ENCODE data around the gene COL4A2.

COL4A2 gene

GRCh38 chr13:110421696-110422385, 114.8 kb downstream of the COL4A2 start:
- no peak overlapping the region for H3K27ac ChIP-seq
- no peak overlapping the region for H3K4me3 ChIP-seq (ENCODE audit: low read depth in 1 of 2, low read length in 1 of 2)
- H3K36me3 ChIP-seq = no peaks in the 10 kb centered on the region
- H3K4me1 ChIP-seq (ENCODE audit: control insufficient read depth in 1 of 2, insufficient read depth in 1 of 2, low read depth in 1 of 2, low read length in 1 of 2) = no peaks in the 10 kb centered on the region
- TF ChIP-seq, protein P1, sequence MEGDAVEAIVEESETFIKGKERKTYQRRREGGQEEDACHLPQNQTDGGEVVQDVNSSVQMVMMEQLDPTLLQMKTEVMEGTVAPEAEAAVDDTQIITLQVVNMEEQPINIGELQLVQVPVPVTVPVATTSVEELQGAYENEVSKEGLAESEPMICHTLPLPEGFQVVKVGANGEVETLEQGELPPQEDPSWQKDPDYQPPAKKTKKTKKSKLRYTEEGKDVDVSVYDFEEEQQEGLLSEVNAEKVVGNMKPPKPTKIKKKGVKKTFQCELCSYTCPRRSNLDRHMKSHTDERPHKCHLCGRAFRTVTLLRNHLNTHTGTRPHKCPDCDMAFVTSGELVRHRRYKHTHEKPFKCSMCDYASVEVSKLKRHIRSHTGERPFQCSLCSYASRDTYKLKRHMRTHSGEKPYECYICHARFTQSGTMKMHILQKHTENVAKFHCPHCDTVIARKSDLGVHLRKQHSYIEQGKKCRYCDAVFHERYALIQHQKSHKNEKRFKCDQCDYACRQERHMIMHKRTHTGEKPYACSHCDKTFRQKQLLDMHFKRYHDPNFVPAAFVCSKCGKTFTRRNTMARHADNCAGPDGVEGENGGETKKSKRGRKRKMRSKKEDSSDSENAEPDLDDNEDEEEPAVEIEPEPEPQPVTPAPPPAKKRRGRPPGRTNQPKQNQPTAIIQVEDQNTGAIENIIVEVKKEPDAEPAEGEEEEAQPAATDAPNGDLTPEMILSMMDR (IDR thresholded peaks at IDR 0.05) = no peak
- H3K27me3 ChIP-seq = peaks cover 99% of the 10 kb centered on the region
- no peaks in the 10 kb centered on the region for H3K9me3 ChIP-seq

DNA sequence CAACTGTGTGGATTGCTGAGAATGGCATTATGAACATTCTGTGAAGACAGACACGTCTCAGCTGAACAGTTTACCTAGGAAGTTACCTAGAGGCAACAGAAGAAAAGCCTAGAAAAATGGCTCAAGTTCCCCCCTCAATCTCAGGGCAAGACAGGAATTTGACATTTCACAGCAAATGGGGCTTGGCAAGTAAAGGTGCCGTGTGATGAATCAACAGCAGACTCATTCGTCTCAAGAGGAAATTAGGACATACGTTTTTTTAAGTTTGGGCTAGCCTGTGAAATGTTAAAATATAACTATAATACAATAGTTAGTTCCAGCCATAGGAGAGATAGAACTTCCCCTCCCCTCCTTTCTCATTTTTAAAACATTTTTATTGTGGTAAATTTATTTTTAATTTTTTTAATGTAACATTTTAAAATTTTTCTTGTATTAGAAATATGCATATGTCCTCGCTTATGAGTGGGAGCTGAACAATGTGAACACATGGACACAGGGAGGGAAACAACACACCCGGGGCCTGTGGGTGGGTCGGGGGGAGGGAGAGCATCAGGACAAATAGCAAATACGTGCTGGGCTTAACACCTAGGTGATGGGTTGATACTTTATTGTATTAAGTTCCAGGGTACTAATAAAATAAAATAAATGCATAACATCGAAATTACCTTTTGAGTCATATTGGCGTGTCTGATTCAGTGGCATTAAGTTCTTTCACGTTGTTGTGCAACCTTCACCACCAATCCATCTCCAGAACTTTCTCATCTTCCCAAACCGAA, 116.0 kb downstream of the COL4A2 start:
- Histone ChIP-seq H3K9me3 (no peaks in the 10 kb centered on the region), H3K4me1 (ENCODE audit: control insufficient read depth in 1 of 2, insufficient read depth in 1 of 2, low read depth in 1 of 2, low read length in 1 of 2) (no peaks in the 10 kb centered on the region), H3K27ac (no peak overlapping the region), H3K27me3 (peaks cover 99% of the 10 kb centered on the region), H3K4me3 (ENCODE audit: low read depth in 1 of 2, low read length in 1 of 2) (no peak overlapping the region), H3K36me3 (no peaks in the 10 kb centered on the region)
- TF ChIP-seq, protein P1 (IDR thresholded peaks at IDR 0.05) = no peak

- Histone ChIP-seq H3K9me3 (no peaks in the 10 kb centered on the region), H3K27ac (no peak overlapping the region), H3K4me1 (ENCODE audit: control insufficient read depth in 1 of 2, insufficient read depth in 1 of 2, low read depth in 1 of 2, low read length in 1 of 2) (no peaks in the 10 kb centered on the region), H3K27me3 (peaks cover 99% of the 10 kb centered on the region), H3K4me3 (ENCODE audit: low read depth in 1 of 2, low read length in 1 of 2) (no peak overlapping the region), H3K36me3 (no peaks in the 10 kb centered on the region)
- TF ChIP-seq, protein P1 (IDR thresholded peaks at IDR 0.05) = no peak
Observed at GRCh38 chr13:110423689-110424302, 116.7 kb downstream of the COL4A2 start.

DNA sequence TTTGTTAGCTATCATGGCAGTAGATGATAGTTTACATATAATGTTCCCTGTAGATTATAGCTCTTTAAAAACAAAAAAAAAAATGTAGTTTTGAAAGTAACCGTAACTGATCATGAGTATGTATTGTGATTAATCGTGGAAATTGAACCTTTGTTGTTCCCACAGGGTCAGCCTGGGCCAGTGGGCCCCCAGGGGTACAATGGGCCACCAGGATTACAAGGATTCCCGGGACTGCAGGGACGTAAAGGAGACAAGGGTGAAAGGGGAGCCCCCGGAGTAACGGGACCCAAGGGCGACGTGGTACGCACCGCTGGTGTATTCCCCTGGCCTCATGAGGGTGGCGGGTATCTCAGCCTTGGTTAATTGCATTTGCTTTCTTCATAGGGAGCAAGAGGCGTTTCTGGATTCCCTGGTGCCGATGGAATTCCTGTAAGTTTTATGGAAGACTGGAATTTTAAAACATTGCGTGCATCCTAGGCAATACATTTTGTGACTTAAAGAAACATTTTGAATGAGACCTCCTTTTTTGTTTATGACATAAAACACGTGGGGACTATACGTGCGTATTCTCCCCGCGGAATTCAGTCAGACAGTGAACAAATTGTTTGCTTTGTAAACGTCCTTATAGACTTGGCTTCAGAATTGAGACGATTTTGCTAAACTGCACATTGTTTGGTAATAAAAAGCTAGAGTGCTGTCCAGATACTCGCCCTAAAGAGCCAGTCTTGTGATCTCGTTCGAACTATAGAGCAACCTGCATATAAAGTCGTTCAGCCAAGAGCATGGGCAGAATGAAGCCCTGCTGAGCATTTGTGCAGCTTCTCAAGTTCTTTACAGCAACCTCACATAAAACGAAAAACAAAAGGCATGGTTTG, 117.7 kb downstream of the COL4A2 start:
- Histone ChIP-seq H3K27me3 (peaks cover 98% of the 10 kb centered on the region), H3K36me3 (no peaks in the 10 kb centered on the region), H3K9me3 (no peaks in the 10 kb centered on the region), H3K4me1 (ENCODE audit: control insufficient read depth in 1 of 2, insufficient read depth in 1 of 2, low read depth in 1 of 2, low read length in 1 of 2) (no peaks in the 10 kb centered on the region), H3K4me3 (ENCODE audit: low read depth in 1 of 2, low read length in 1 of 2) (no peak overlapping the region), H3K27ac (no peak overlapping the region)
- TF ChIP-seq, protein P1 (IDR thresholded peaks at IDR 0.05) = no peak

DNA sequence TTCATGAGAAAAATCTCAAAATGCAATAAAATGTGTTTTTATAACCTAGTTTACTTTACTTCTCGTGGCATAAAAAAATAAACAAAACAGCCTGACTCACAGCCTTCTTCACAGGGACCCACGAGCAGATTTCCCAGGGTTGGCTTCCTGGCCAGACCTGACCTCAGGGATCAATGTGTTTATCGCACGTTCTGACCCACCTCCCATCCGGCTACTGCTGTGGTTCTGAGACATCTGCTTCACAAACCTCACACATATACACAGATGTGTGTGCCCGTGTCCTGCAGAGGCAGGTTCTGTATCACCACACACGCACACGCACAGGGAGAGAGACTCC, 118.3 kb downstream of the COL4A2 start:
- Histone ChIP-seq H3K27me3 (peaks cover 97% of the 10 kb centered on the region), H3K4me1 (ENCODE audit: control insufficient read depth in 1 of 2, insufficient read depth in 1 of 2, low read depth in 1 of 2, low read length in 1 of 2) (no peaks in the 10 kb centered on the region), H3K4me3 (ENCODE audit: low read depth in 1 of 2, low read length in 1 of 2) (no peak overlapping the region), H3K27ac (no peak overlapping the region), H3K36me3 (no peaks in the 10 kb centered on the region), H3K9me3 (no peaks in the 10 kb centered on the region)
- TF ChIP-seq, protein P1 (IDR thresholded peaks at IDR 0.05) = no peak

All from neutrophil (primary cell).